GM21526 (cell line): Measurements from ENCODE around the gene NTM.

Source experiments
- ATAC-seq: cut with Tn5 transposase; IDR thresholded peaks from one replicate; pipeline ENCODE4 v1.9.1; 2021; ENCODE audit warnings: moderate library complexity; ENCODE audit not compliant: unreplicated experiment, low FRiP score

The NTM gene

GRCh38 chr11:131538322-131538721 lies 167.9 kb downstream of the NTM start:
- no peak for ATAC-seq

GRCh38 chr11:131540676-131541075 lies 170.3 kb downstream of the NTM start:
- no peak for ATAC-seq

- no peak for ATAC-seq
Measured at GRCh38 chr11:131543389-131544025, 173.1 kb downstream of the NTM start.

- ATAC-seq = no peak
Measured at GRCh38 chr11:131544591-131544990, 174.2 kb downstream of the NTM start.

GRCh38 chr11:131546218-131546895 lies 175.9 kb downstream of the NTM start:
- no peak for ATAC-seq

- no peak for ATAC-seq
Measured at GRCh38 chr11:131549099-131549498, 178.7 kb downstream of the NTM start.

- no peak for ATAC-seq
Measured at GRCh38 chr11:131549770-131550169, 179.4 kb downstream of the NTM start.

GRCh38 chr11:131560287-131560686 lies 189.9 kb downstream of the NTM start:
- ATAC-seq = no peak

GRCh38 chr11:131561501-131561900 lies 191.1 kb downstream of the NTM start:
- no peak for ATAC-seq

- ATAC-seq = no peak
Measured at GRCh38 chr11:131561972-131562371, 191.6 kb downstream of the NTM start.

DNA sequence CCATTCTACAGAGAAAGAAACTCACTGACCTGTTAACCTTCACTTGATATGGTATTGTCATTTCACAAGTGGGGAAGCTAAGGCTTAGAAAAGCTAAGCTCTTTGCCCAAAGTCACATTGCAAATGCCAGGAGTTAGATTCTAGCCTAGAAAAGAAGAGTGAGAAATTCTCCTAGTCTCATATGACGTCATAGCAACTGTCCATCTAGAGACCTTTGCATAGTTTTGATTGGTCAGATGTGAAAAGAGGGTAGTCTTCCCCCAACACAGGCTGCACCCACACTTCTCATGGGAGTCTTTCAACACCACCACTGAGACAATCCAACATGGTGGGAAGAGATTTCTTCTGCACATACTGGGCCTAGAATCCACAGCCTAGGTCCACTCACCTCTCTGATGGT lies 197.9 kb downstream of the NTM start:
- ATAC-seq = no peak

DNA sequence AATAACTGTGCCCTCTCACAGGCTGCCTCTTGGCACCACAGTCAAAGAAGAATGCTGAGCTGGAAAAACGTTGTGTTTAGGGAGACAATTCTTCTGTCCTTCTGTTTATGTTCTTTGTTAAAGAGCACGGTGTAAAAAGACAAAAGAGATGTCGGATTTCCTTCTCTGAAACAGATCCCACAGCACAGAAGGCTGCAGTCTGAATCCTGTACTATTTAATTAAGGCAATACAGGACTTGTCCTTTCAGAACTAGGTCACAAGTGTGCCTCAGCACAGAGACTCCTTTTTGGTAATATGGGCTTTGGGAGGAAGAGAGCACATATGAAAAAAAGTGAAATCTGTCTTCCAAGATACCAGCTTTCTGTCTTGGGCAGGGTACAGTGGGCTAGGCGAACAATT lies 201.2 kb downstream of the NTM start:
- ATAC-seq = no peak

DNA sequence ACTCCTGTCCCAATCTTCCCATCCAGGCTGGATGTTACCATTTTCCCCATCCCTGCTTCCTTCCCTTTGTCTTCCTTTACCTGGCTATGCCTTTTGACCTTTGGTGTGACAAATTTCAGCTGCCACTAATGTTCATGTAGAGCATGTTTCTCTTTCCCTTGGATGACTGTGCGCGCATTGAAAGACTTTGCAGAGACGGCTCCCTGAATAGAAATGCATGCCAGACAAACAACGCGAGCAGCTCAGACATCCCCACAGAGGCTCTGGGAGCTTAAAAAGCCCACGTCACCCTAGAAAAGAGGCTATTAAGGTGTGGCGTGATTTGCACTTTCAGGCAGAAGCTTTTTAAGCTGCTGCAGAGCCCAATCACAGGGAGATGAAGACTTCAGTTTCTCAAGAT lies 202.0 kb downstream of the NTM start:
- ATAC-seq = no peak

DNA sequence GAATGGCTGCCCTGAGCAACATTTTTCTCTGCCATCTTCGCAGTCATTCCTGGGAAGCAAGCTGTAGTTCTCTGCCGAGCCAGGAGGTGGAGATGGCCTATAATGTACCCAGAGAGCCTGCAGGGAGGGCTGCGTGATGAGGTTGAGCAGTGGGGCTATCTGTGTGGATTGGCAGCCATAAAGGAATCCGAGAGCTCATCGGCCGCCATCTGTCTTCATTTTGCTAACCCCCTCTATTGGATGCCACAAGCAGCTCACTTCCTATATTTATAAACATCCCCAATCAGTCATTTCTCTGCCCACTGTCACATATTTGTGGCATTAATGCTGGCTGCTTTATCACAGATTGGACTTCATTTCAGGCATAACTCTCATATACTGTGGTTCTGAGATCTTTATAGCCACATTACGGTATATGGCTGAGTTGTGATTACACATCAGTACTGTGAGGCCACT lies 209.5 kb downstream of the NTM start:
- peak; percentile 81 for ATAC-seq

GRCh38 chr11:131580476-131580875 lies 210.1 kb downstream of the NTM start:
- no peak for ATAC-seq

GRCh38 chr11:131581046-131581445 lies 210.6 kb downstream of the NTM start:
- ATAC-seq = no peak

DNA sequence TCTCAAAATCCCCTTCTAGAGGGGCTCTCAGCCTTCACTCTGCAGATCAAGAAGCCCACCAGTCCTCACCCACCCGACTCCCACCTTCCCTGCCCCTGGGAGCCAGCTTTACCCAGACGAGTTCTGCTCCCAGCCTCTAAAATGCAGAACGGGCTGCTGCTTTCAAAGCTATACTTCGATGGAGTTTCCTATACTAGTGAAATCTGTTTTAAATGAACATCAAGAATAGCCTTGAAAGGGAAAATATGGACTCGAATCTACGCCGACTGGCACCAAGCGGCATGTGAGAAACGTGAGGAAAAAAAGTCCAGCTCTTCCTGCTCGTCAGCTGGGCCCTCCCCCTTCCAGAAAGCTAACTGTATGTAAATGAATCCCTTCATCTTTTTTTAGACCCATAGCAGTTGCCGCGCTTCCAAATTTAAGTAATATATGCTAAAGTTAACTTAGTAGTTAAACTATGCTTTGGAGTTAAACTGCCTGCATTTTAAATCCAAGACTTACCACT lies 211.7 kb downstream of the NTM start:
- no peak for ATAC-seq

DNA sequence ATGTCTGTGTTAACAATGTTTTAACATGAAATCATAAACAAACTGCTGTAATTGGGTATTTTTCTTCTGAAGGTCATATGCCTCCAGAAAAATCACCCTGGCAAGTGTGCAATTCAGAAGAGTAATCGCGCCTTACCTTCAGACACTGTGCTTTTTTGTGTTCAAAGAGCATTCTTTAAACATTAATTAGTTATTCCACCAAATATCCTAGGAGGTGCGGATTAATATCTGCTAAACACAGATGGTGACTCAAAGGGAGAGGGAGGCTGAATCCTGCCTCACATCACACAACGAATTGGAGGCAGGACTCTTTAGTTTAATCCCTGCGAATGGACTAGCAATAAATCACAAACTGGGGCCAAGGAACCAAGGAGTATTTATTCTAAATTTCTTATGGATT lies 213.0 kb downstream of the NTM start:
- no peak for ATAC-seq

- ATAC-seq = no peak
Measured at GRCh38 chr11:131583938-131584337, 213.5 kb downstream of the NTM start.

GRCh38 chr11:131584785-131585592 lies 214.6 kb downstream of the NTM start:
- no peak for ATAC-seq

DNA sequence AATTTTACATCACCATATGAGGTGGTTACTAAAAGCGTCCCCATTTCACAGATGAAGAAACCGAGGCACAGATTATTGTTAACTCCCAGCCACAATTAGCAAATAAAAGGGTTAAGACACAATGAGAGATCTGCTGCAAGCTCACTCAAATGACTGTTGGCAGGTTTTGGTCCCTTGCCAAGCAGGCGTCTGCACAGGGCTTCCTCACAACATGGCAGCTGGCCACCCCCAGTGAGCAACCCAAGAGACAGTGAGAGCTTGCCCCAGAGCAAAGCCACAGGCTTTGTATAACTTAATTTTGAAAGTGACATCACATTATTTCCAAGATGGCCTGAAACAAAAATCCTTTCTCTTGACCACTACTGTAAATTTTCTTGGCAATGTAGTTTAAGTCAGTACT lies 217.6 kb downstream of the NTM start:
- no peak for ATAC-seq
